ENCODE results near the gene TNRC18.

TNRC18 gene

DNA sequence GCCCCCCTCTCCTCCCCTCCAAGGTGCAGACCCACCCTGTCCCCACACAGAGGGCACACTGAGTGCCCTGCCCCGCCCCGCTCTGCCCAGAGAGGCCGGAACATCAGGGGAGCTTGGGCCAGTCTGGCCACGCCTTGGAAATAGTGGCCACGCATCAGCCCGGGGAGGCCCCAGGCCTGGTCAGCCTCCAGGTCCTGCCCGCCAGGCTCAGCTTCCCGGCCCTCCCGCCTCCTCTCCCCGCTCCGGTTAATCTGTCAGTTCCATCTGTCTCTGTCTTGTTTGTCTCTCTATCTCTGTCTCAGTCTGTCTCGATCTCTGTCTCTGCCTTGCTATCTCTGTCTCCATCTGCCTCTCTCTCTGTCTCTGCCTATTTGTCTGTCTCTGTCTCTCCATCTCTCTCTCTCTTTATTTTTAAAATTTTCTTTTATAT lies 28.9 kb upstream of the TNRC18 start:
- DNase-seq (ENCODE audit: low read depth in 2 of 2): no peak

DNA sequence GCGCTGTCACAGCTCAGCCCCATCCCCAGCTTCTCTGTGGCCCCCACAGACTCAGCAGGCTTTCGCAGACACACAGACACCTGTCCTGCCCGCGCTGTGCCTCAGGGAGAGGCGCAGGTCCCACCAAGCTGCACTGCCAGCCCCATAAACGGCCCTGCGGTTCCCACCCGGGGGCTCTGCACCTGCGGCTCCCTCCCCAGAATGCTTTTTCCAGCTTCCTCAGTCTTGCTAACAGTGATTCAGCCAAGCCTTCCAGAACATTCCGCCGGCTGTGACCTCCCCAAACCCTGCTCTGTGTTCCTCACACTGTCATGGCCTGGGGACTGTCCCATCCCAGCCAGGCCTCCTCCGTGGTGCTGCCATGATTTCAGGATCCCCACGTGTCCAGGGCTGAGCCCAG lies 27.8 kb upstream of the TNRC18 start:
- DNase-seq (ENCODE audit: low read depth in 2 of 2): no peak

DNA sequence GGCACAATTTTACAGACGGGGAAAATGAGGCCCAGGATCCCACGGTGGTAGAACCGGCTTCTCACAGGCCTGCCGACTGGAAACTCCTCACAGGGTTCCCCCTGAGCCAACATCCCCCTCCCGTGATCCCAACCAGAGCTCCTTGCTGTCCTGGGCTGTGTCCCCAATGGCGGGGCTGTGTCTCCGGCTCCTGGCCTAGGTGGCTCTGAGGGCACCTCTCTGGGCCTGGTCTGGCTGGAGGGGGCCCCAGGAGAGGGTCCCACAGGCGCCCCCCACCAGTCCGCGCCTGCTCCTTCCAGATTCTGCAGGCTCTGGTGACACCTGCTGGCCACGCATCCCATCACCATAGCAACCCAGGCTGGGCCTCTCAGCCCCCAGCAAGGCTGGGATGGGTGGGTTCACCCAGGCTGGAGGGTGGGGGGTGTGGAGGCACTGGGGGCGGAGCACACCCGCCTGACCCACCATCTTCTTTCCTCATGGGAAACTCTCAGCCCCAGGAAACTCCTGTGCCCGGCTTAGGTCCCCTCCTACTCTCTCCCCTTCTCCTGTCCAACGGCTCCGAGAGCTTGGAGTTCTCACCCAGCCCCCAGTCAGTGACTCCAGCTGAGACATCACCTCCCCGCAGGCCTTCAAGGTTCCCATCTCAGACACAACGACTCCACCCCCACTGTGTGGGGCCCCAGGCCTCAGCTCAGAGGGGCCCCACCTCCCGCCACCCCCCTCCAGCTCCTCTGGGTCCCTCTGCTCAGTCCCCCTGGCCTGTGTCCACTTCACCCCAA lies 27.1 kb upstream of the TNRC18 start:
- DNase-seq (ENCODE audit: low read depth in 2 of 2): no peak

DNA sequence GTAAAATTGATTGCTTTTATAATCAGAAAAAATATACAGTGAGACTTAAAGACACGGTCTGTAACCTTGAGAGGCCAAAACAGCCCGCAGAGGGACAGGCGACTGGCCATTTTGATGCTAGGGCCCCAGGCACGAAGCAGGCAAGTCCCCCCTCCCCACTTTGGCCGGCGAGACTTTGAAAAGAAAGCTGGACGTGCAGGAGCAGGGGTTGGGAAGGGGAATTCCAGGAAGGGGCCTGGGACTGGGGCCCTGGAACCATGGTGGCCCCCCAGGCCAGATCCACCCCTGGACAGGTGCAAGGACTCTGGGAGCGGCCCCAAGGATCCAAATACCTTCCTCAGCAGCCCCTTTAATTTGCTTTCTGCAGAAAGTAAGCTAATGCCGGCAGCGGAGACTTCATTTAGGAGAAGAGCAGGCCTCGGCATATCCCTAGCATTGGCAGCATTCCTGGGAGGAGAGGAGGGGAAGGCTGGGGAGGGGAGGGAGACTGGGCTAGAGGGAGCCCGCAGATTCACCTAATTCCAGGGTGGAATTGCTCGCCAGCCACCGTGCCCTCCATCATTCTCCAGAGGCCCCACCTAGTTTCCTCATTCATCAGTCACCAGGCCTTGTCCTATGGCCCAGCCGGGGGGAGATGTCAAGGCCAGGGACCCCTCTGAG lies 24.9 kb upstream of the TNRC18 start:
- no peak for DNase-seq (ENCODE audit: low read depth in 2 of 2)

DNA sequence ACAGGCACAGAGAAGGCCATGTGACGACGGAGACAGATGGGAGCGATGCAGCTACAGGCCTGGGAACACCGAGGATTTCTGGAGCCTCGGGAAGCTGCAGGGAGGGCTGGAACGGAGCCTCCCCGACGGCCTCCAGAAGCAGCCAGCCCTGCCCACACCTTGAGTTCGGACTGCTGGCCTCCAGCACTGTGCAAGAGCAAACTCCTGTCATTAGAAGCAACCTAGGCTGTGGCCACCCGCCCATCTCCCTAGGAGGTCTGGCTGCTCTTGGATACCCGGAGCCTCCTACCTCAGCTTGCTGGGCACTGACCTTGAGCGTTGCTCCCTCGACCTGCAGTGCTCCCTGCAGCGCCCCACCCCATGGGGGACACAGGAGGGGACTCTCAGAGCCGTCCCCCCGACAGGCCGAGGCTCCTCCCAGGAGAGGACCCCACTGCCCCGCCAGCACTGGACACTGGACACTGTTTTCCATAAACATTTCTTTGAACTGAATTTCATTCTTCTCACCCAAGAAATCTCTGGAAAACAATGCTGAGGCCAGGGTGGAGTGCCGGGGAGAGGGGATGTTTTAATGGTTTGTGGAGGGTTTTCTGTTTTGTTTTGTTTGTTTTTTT lies 22.5 kb upstream of the TNRC18 start:
- DNase-seq (ENCODE audit: low read depth in 2 of 2): no peak

DNA sequence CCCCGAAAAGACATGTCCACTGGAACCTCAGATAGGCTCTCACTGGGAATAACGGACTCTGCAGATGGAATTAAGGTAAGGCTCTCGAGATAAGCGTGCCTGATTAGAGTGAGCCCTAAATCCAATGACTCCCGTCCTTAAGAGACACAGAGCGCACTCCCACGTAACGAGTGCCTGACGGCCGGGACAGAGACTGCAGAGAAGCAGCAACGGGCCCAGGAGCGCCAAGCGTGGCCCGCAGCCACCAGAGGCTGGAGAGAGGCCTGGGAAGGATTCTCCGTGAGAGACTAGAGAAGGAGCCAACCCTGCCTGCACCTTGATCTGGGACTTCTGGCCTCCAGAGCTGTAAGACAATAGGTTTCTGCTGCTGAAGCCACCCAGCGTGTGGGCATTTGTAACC lies 20.0 kb upstream of the TNRC18 start:
- no peak for DNase-seq (ENCODE audit: low read depth in 2 of 2)

DNA sequence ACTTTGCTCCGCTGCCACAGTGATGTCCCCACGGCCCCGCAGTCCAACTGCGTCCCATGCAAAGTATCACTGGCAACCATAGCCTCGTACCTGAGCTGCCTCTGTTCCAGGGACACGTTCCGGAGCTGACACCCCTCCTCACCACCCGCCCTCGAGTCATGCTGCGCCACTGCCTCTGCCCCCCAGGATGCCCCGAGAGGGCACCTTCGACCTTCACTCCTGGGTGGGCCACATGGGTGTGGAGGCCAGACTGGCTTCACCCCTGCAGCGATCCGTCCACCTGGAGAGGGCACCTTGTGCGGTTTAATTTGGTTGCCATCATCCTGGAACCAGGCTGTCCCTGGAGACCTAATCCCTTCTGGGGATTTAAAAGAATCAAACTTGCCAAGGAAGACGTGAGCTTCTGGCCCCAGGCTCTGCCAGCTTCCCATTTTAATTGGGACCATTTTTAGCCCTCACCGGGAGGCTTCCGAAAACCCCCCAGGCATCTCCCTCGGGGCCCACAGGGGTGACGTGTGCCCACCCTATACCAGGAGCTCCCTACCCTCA lies 19.2 kb upstream of the TNRC18 start:
- no peak for DNase-seq (ENCODE audit: low read depth in 2 of 2)

DNA sequence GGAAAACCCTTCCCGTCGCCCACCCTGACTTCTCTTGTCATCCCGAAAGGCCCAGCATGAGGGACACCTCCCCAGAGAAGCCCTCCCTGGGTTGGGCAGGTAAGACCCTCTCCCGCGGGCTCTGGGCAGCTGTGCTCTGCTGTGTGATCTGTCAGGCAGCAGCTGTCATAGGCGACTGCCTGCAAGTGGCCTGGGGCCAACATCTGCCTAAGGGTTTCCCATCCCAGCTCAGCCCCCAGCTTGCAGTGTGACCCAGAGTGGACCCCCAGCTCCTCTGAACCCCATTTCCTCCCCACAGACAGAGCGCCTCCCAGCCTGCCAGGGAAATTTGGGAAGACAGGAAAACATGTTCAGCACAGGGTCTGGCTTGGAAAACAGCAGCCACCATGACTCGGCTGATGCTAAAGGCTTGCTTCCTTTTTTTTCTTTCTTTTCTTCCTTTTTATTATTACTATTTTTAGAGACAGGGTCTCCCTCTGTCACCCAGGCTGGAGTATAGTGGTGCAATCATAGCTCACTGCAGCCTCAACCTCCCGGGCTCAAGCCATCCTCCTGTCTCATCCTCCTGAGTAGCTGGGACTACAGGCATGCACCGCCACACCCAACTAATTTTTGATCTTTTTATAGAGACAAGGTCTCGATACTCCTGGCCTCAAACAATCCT lies 18.3 kb upstream of the TNRC18 start:
- no peak for DNase-seq (ENCODE audit: low read depth in 2 of 2)

DNA sequence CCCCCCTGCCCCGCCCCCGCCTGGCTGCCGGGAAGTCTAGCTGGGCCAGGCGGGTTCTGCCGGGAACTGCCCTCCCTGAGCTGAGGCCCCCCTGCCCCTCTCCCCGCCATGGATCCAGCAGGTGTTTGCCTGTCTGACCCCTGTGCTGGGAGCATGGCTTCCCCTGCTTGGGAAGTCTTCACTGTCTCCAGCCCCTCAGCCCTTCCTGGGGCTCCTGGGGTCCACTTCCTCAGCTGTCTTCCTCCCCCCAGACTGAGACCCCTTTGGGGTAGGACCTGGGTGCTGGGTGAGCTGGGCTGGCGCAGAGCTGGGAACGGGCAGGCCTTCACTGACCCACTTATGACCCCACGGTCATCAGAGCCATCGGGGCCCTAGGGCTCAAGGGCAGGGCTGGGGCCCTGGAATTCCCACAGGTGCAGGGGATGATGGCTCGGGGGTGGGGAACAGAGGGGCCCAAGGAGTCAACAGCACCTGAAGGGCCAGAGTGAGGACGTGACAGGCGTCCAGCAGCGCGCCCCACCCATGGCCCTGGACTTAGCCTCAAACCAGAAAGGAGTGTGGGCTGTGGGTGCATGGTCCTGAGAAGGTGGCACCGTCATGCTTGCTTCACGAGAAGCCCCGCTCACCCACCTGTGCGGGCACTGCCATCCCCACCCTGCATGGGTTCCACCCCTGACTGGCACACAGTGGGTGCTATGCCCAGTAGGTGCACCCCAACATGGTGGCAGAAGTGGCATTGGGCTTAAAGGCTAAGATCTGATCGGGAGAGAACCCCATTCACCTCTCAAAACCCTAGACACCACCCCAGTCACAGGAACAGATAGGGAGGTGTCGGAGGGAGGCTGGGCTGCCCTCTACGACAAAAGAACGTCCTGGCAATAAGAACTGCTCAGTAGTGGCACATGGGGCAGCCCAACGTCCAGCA lies 16.2 kb upstream of the TNRC18 start:
- DNase-seq (ENCODE audit: low read depth in 2 of 2): no peak

DNA sequence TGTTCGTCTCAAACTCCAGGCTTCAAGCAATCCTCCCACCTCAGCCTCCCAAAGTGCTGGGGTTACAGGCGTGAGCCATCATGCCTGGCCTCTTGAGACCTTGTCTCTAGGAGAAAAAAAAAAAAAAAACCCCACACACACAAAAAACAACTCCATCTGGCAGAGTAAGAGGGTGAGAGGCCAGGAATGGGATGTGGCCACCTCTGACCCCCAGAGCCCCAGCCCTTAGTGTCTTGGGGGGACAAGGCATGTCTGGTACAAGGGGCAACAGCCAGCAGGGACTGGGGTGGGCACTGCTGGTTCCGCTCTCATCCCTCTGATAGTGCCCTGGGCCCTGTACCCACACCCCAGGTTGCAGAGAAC lies 15.6 kb upstream of the TNRC18 start:
- DNase-seq (ENCODE audit: low read depth in 2 of 2): no peak

DNA sequence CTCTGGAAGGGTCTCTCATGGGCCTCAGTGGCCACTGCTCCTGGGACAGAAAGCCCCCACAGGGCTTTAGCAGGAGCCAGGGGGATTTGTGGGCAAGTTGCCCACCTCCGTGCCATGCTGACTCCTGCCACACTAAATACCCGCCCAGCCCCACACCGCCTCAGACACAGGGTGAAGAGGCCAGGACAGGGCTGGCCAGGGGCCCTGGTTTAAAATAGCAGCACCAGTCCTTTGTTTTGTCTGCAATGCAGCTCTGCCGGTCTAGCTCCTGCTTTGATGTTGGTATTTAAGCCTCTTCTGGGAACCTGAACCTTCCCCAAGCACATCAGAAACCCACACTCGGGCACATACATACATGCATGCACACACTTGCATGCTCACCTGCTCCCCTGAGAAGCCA lies 14.4 kb upstream of the TNRC18 start:
- DNase-seq (ENCODE audit: low read depth in 2 of 2): no peak

DNA sequence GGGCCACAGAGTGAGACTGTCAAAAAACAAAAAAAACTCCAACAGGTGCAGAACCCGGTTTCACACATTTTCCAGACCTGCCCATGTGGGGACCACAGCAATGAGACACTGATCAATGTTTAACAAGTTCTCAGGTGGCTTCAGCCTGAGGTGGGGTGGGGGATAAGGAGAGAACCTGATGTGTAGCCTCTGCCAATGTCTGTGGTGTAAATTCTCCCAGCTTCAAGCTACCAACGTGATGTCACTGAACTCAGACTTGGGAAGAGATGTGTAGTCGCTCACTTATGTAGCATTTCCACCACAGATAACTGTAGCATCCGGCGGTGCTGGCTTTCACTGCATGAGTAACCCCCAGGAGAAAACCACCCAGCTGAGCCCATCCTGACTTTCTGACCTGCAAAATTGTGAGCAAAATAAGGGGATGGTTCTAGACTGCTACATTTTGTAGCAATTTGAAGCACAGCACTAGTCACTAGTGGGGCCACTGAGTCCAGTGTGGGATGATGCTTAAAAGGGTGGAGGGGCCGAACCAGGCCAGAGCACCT lies 13.8 kb upstream of the TNRC18 start:
- no peak for DNase-seq (ENCODE audit: low read depth in 2 of 2)

DNA sequence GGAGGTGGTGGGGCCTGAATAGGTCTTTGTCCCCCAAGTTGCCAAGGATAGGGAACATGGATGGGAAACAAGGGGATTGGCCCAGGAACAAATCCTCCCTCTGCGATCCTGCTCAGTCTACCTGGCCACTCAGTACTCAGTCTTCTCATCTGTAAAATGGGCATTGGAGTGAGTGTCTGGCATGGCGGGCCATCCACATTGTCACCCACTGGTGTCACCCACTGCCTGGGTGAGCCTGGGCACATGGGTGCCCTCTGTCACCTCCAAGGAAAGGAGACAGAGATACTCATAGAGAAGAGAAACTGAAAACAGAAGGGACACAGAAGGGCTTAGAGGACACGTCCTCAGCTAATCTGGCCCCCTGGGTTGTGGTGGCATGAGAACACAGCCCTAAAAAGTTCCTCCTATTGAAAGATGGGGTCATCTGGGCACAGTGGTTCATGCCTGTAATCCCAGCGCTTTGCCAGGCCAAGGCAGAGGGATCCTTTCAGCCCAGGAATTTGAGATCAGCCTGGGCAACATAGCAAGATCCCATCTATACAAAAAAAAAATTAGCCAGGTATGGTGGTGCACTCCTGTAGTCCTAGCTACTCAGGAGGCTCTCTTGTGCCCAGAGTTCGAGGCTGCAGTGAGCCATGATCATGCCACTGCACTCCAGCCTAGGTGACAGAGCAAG lies 12.5 kb upstream of the TNRC18 start:
- no peak for DNase-seq (ENCODE audit: low read depth in 2 of 2)

DNA sequence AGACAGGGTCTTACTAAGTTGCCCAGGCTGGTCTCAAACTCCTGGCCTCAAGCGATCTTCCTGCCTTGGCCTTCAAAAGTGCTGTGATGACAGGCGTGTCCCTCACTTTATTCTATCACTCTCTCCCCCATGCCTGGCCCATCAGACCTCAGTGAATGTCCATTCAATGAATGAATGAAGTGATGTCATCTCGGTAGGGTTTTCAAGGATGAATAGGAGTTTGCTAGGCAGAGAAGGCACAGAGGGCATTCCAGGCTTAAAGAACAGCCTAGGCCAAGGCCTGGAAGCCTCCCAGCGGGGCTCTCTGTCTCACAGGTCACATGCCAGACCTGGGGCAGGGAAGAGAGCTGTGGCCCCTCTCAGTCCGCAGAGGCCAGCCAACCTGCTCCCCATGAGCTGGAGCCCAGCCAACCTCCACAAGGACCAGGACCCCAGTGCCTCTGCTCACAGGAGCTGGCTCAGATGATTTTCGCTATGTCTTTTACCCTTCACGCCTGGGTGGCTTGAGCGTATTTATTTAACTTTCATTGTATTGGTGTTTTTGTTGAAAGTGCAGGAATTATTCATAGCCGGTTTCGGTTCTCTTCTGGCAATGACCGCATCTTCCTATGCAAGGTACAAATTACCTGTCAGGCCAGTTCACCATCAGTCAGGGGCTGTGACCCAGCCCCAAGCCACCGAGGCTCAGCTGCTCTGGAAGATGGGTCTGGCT lies 11.8 kb upstream of the TNRC18 start:
- no peak for DNase-seq (ENCODE audit: low read depth in 2 of 2)

DNA sequence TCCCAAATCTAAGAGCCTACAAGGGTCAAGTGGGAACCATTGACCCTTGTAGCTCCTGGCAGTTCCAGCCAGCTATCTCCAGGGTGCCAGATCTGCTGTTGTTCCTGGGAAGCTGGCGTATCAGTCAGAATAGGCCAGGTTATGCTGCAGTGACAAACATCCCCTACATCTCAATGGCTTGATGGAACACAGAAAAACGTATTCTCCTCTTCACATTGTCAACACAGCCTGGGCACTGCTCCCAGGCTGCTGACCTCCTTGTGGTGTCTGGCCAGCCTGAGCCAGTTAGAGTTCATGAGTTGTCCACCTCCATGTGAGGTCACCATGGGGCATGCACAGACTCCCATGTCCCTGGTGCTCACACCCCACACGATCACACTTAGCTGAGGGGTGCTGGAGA lies 9.5 kb upstream of the TNRC18 start:
- DNase-seq (ENCODE audit: low read depth in 2 of 2): no peak

DNA sequence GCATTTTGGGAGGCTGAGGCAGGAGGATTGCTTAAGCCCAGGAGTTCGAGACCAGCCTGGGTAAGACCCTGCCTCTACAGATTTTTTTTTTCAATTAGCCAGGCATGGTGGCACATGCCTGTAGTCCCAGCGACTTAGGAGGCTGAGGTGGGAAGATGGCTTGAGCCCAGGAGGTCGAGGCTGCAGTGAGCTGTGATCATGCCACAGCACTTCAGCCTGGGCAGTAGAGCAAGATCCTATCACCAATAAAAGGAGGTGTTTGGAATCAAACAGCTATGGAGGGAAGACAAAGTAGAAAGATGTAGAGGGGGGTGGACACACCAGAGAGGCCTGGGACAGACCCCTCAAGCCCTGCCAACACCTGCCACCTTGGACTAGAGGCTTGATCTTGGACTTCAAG lies 9.1 kb upstream of the TNRC18 start:
- no peak for DNase-seq (ENCODE audit: low read depth in 2 of 2)

DNA sequence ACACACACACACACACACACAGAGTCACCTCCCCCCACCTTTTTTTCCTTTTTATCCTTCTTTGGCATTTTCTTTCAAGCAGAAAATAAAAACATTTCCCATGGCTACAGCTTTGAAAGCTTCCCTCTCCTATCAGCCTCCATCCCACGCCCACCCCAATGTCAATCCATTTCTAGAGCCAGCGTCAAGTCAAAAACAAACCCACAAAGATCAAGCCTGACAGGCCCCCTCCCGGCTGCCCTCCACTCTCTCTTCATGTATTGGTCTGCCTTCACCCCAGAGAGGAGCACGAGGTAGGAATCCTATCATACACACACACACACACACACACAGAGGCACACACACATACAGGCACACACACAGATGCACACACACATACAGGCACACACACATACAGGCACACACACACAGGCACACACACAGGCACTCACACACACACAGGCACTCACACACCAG lies 8.0 kb upstream of the TNRC18 start:
- DNase-seq (ENCODE audit: low read depth in 2 of 2): no peak

DNA sequence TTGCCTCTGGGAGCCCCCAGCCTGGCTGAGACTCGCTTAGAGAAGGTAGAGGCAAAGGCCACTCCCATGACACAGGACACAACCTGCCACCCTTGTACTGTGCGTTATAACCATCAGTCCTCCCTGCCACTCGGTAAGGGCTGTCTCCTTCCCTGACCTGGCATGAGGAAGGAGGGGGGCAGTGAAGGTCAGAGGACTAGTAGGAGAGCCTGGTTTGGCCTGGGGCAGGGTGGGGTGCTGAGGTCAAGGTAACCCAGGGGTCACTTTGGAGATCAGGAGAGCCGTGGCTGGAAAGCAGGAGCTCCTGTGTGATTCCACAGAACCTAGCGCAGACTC lies 6.9 kb upstream of the TNRC18 start:
- no peak for DNase-seq (ENCODE audit: low read depth in 2 of 2)

DNA sequence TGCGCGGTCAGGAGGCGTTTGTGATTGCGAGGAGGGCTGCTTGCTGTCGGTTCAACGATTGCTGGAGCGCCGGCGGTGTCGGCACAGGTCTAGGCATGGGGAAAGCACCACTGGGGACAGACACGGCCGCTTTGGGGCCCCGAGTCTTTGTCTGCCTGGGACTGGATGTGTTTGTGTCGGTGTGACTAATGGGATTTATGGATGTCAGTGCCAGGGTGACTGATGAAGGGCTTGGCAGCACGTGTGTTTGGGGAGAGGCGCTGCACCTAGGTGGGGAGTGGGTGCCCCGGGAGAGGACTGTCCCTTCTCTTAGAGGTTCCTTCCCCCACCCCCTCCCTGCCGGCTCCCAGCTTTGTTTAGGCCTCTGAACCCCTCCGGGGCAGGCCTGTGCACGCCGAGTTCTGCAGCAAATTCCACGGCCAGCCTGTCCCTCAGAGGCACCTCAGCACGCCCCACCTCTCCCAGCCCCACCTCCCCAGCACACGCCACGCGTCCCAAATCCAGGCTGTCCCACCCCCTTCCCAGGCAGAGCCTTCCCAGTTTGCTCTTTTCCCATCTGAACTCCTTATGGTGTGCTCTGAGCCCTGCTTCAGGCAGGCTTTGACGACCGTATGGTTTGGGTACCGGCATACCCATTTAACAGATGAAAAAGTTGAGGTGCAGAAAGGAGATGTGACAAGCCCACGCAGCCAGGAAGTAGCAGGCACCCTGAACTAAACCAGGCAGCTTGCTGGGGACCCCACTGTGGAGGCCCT lies 6.4 kb upstream of the TNRC18 start:
- DNase-seq (ENCODE audit: low read depth in 2 of 2): no peak

All from stimulated activated CD4-positive, alpha-beta T cell treated with anti-CD3 and anti-CD28 coated beads, Interleukin-15, amount 100 ng/mL, for 48 hours (primary cell).